Breast epithelium (tissue), 4 donors: Measurements from ENCODE around the gene TMEM170A. TPM values are rescaled to one million over a fixed set of nuclear protein-coding genes. Genes with fewer than 3 reads are reported as not detected.
A peak's percentile ranks its signal among the peaks of the same experiment; 100 is the strongest.

Experiments used
- DNase-seq, 2 donors: peaks; one replicate each; pipeline ENCODE4 v3.0.0-alpha.2; 2019; ENCODE audit warnings: low spot score in 2 of 2
- H3K27ac ChIP-seq, 2 donors: fragments of 200-600 bp; sonication (generic) in 1 of 2; one replicate each; pipeline ENCODE4 v1.5.1; 2016 to 2019; ENCODE audit warnings: mild to moderate bottlenecking in 1 of 2
- H3K27me3 ChIP-seq, 2 donors: fragments of 200-600 bp; sonication (generic) in 1 of 2; one replicate each; pipeline versions ENCODE4 v1.5.1 to v1.6.0; 2017 to 2019; ENCODE audit warnings: control low read depth in 1 of 2, mild to moderate bottlenecking in 1 of 2
- H3K36me3 ChIP-seq: fragments of 200-600 bp; one replicate; pipeline ENCODE4 v1.5.1; 2019
- H3K4me1 ChIP-seq, 2 donors: fragments of 200-600 bp; sonication (generic); one replicate each; pipeline ENCODE4 v1.5.1; 2016 to 2019; ENCODE audit warnings: control low read depth in 1 of 2
- H3K4me3 ChIP-seq, 3 donors: fragments of 200-600 bp; sonication (generic); 1 replicate in 2 of 3; 2 replicates in 1 of 3; pipeline ENCODE4 v1.5.1; 2016 to 2019; ENCODE audit warnings: mild to moderate bottlenecking in 3 of 3, moderate library complexity in 2 of 3
- H3K9me3 ChIP-seq, 2 donors: fragments of 200-600 bp; sonication (generic) in 1 of 2; one replicate each; pipeline ENCODE4 v1.5.1; 2016 to 2019; ENCODE audit warnings: control low read depth in 1 of 2
- CTCF ChIP-seq, 3 donors: fragments of 450-650 bp; IDR thresholded peaks; one replicate each; pipeline ENCODE4 v1.5.1; 2016 to 2017; ENCODE audit warnings: antibody characterized with exemption in 3 of 3, mild to moderate bottlenecking in 3 of 3, moderate library complexity in 3 of 3
- POLR2A ChIP-seq: fragments of 450-650 bp; IDR thresholded peaks from one replicate; pipeline ENCODE4 v1.6.1; 2016; ENCODE audit warnings: antibody characterized with exemption, mild to moderate bottlenecking, moderate library complexity
- POLR2AphosphoS5 ChIP-seq, 3 donors: sonication (generic); formaldehyde crosslinking; IDR thresholded peaks; one replicate each; pipeline ENCODE4 v1.6.1; 2017; ENCODE audit warnings: antibody characterized with exemption in 3 of 3
- intact Hi-C: fragments of 100-400 bp; cut with DNase I; formaldehyde crosslinking; loops from one replicate; pipeline ENCODE4 v1.15.1; 2023; ENCODE audit warnings: low total_unique reads
- total RNA-seq, 3 donors: library from RNA; depleted of rRNA; stranded (reverse); fragments of >200 nt; gene quantifications; one replicate each; pipeline ENCODE4 v1.1.0, GENCODE V29; 2016

TMEM170A gene
- total RNA-seq, 3 donors from 2014 or later = 12.8 to 36.3 (median 22.0) TPM

- H3K9me3 ChIP-seq = no peaks in the 10 kb centered on the region
- no peak overlapping the region for H3K4me3 ChIP-seq
- TF ChIP-seq POLR2A (no peak), POLR2AphosphoS5 (IDR thresholded peaks at IDR 0.05) (no peak), CTCF (IDR thresholded peaks at IDR 0.05) (no peak)
- no peak for DNase-seq
- no peaks in the 10 kb centered on the region for H3K4me1 ChIP-seq
- intact Hi-C loops = no loop called here
- H3K36me3 ChIP-seq = no peaks in the 10 kb centered on the region
- H3K27me3 ChIP-seq = no peaks in the 10 kb centered on the region
- H3K27ac ChIP-seq = no peak overlapping the region
Observed at GRCh38 chr16:75476817-75477216, 12.3 kb upstream of the TMEM170A start.

- Histone ChIP-seq H3K4me3 (no peak overlapping the region), H3K36me3 (no peaks in the 10 kb centered on the region), H3K4me1 (no peaks in the 10 kb centered on the region), H3K9me3 (no peaks in the 10 kb centered on the region), H3K27me3 (no peaks in the 10 kb centered on the region), H3K27ac (no peak overlapping the region)
- no peak for TF ChIP-seq POLR2AphosphoS5 (IDR thresholded peaks at IDR 0.05)
- no peak for TF ChIP-seq CTCF (IDR thresholded peaks at IDR 0.05)
- TF ChIP-seq POLR2A = no peak
- intact Hi-C loops = no loop called here
- no peak for DNase-seq
Observed at GRCh38 chr16:75475420-75475847, 10.9 kb upstream of the TMEM170A start.

- H3K4me3 ChIP-seq = no peak overlapping the region
- intact Hi-C loops = loop anchor here (2.0 kb wide), 1 partner anchor 72 kb away; no protein-coding TSS in a partner anchor
- TF ChIP-seq POLR2A = no peak
- TF ChIP-seq POLR2AphosphoS5 (IDR thresholded peaks at IDR 0.05) = no peak
- no peak for TF ChIP-seq CTCF (IDR thresholded peaks at IDR 0.05)
- DNase-seq = no peak
- no peaks in the 10 kb centered on the region for H3K4me1 ChIP-seq
- H3K27me3 ChIP-seq = no peaks in the 10 kb centered on the region
- H3K36me3 ChIP-seq = no peaks in the 10 kb centered on the region
- no peaks in the 10 kb centered on the region for H3K9me3 ChIP-seq
- H3K27ac ChIP-seq = no peak overlapping the region
Observed at GRCh38 chr16:75472908-75473877, 8.7 kb upstream of the TMEM170A start.

GRCh38 chr16:75471723-75472633 lies 7.5 kb upstream of the TMEM170A start:
- TF ChIP-seq POLR2A (no peak), POLR2AphosphoS5 (IDR thresholded peaks at IDR 0.05) (no peak), CTCF (IDR thresholded peaks at IDR 0.05) (peak; percentile 52 to 82 (median 79))
- Histone ChIP-seq H3K9me3 (no peaks in the 10 kb centered on the region), H3K27me3 (no peaks in the 10 kb centered on the region), H3K27ac (no peak overlapping the region), H3K4me3 (no peak overlapping the region), H3K36me3 (no peaks in the 10 kb centered on the region), H3K4me1 (no peaks in the 10 kb centered on the region)
- peak in 1 of 2 donors; percentile 34 for DNase-seq
- intact Hi-C loops = loop anchor here (2.0 kb wide), 1 partner anchor 73 kb away; no protein-coding TSS in a partner anchor
